B cell (primary cell): Measurements from ENCODE around the gene FLVCR1. TPM values are rescaled to one million over a fixed set of nuclear protein-coding genes. Genes with fewer than 3 reads are reported as not detected.

Source experiments
- ATAC-seq: fragments of 200-7000 bp; cut with Tn5 transposase; one replicate; pipeline ENCODE4 v1.10.0; 2021; ENCODE audit warnings: low read depth, mild to moderate bottlenecking, moderate number of reproducible peaks, moderate library complexity
- CTCF ChIA-PET: fragments of 350-600 bp; sonication (Branson Sonifier 250); formaldehyde crosslinking; loops from one replicate; lab custom pipeline; 2021; ENCODE audit warnings: antibody characterized with exemption, inconsistent platforms; lab: Charles Lee
- POLR2A ChIA-PET: fragments of 350-600 bp; sonication (Branson Sonifier 250); formaldehyde crosslinking; loops from one replicate; lab custom pipeline; 2021; ENCODE audit warnings: antibody characterized with exemption; lab: Charles Lee
- DNase-seq: peaks from one replicate; pipeline ENCODE4 v3.0.0; 2013
- H2AFZ ChIP-seq: 2 replicates; pipeline ENCODE4 v1.6.1; 2012; ENCODE audit warnings: mild to moderate bottlenecking, low read depth, low read length; ENCODE audit not compliant: insufficient read depth, poor library complexity, severe bottlenecking
- H3K27ac ChIP-seq, 2 donors: 1 replicate in 1 of 2; 2 replicates in 1 of 2; pipeline ENCODE4 v1.5.1; 2012 to 2013; ENCODE audit warnings: low read length in 2 of 2, mild to moderate bottlenecking in 2 of 2, moderate library complexity in 1 of 2
- H3K27me3 ChIP-seq, 4 experiments: fragments of 200-600 bp in 1 of 4; sonication (generic) in 1 of 4; replicated peaks in 1 of 4; 1 replicate in 2 of 4; 2 replicates in 2 of 4; pipeline versions ENCODE4 v1.6.1 to v1.7.0; 2013 to 2016; ENCODE audit warnings: low read length in 3 of 4, mild to moderate bottlenecking in 2 of 4, mixed read lengths in 1 of 4, moderate library complexity in 1 of 4; ENCODE audit not compliant: insufficient read depth in 4 of 4, control insufficient read depth in 3 of 4; ENCODE audit errors: control extremely low read depth in 1 of 4
- H3K36me3 ChIP-seq, 2 experiments: replicated peaks in 1 of 2; 1 replicate in 1 of 2; 2 replicates in 1 of 2; pipeline versions ENCODE4 v1.6.1 to v1.7.1; 2013; ENCODE audit warnings: low read length in 1 of 2; ENCODE audit not compliant: insufficient read depth in 2 of 2, control insufficient read depth in 1 of 2; ENCODE audit errors: control extremely low read depth in 1 of 2, extremely low read depth in 1 of 2
- H3K4me1 ChIP-seq, 2 donors: fragments of 200-600 bp in 1 of 2; sonication (generic) in 1 of 2; 1 replicate in 1 of 2; 2 replicates in 1 of 2; pipeline versions ENCODE4 v1.5.1 to v1.6.1; 2013 to 2017; ENCODE audit warnings: low read length in 2 of 2; ENCODE audit not compliant: control insufficient read depth in 2 of 2, insufficient read depth in 2 of 2
- H3K4me2 ChIP-seq: replicated peaks from 2 replicates; pipeline ENCODE3; 2012; ENCODE audit warnings: mild to moderate bottlenecking, low read depth, low read length; ENCODE audit not compliant: poor library complexity, severe bottlenecking
- H3K4me3 ChIP-seq, 5 experiments: fragments of 200-600 bp in 1 of 5; sonication (generic) in 1 of 5; 1 replicate in 3 of 5; 2 replicates in 2 of 5; pipeline versions ENCODE4 v1.5.1 to v1.7.0; 2011 to 2016; ENCODE audit warnings: low read length in 4 of 5, mild to moderate bottlenecking in 4 of 5, low read depth in 2 of 5, control low read depth in 1 of 5, moderate library complexity in 1 of 5; ENCODE audit not compliant: insufficient read depth in 1 of 5; ENCODE audit errors: control extremely low read depth in 1 of 5, extremely low read depth in 1 of 5
- H3K79me2 ChIP-seq: fragments of 200-600 bp; sonication (generic); one replicate; pipeline ENCODE4 v1.6.0; 2016; ENCODE audit warnings: low read length; ENCODE audit not compliant: control insufficient read depth, insufficient read depth
- H3K9ac ChIP-seq: fragments of 200-600 bp; sonication (generic); 2 replicates; pipeline ENCODE4 v1.6.1; 2017; ENCODE audit warnings: mild to moderate bottlenecking, low read length, moderate library complexity
- H3K9me3 ChIP-seq, 3 donors: one replicate each; pipeline versions ENCODE4 v1.6.1 to v1.7.1; 2013; ENCODE audit warnings: low read length in 2 of 3; ENCODE audit not compliant: control insufficient read depth in 2 of 3, insufficient read depth in 1 of 3; ENCODE audit errors: control extremely low read depth in 1 of 3
- H4K20me1 ChIP-seq: 2 replicates; pipeline ENCODE4 v1.6.0; 2012; ENCODE audit warnings: mild to moderate bottlenecking, low read length; ENCODE audit not compliant: insufficient read depth, control insufficient read depth, poor library complexity, severe bottlenecking
- H3K27ac Mint-ChIP-seq: one replicate; pipeline ENCODE4 v1.8.0; 2021; ENCODE audit warnings: mixed read lengths
- H3K27me3 Mint-ChIP-seq: one replicate; pipeline ENCODE4 v1.8.0; 2021; ENCODE audit warnings: mixed read lengths
- H3K4me1 Mint-ChIP-seq: one replicate; pipeline ENCODE4 v1.8.0; 2021; ENCODE audit warnings: mixed read lengths
- H3K4me3 Mint-ChIP-seq: one replicate; pipeline ENCODE4 v1.8.0; 2021; ENCODE audit warnings: mixed read lengths
- H3K9me3 Mint-ChIP-seq: one replicate; pipeline ENCODE4 v1.8.0; 2022; ENCODE audit warnings: mixed read lengths; ENCODE audit not compliant: insufficient read depth
- CTCF ChIP-seq: fragments of 200-600 bp; IDR thresholded peaks from one replicate; pipeline ENCODE4 v1.8.0; 2022; ENCODE audit warnings: antibody characterized with exemption, mild to moderate bottlenecking
- EZH2 ChIP-seq: IDR thresholded peaks from 2 replicates; pipeline ENCODE4 v1.6.1; 2012; ENCODE audit warnings: borderline replicate concordance, low read depth, mild to moderate bottlenecking, moderate library complexity, low read length; ENCODE audit not compliant: insufficient read depth, poor library complexity, severe bottlenecking
- WGBS: methylation state at CpG from one replicate; pipeline ENCODE4 v1.1.5; 2013; ENCODE audit warnings: missing lambda C conversion rate; ENCODE audit not compliant: insufficient coverage; 5-methylcytosine and 5-hydroxymethylcytosine counted together
- intact Hi-C: fragments of 100-400 bp; cut with micrococcal nuclease; formaldehyde crosslinking; loops from one replicate; pipeline ENCODE4 v1.10.0; 2022
- polyA plus RNA-seq: library from polyadenylated mRNA; depleted of rRNA; stranded (reverse); fragments of >200 nt; gene quantifications from 2 replicates; pipeline ENCODE4 v1.2.3, GENCODE V29; 2012
- total RNA-seq, 2 donors: library from RNA; stranded (reverse); fragments of 120-200 nt in 1 of 2; gene quantifications; 1 replicate in 1 of 2; 2 replicates in 1 of 2; pipeline versions ENCODE4 v1.2.3 to v1.2.4, GENCODE V29; 2013 to 2022

The FLVCR1 gene
- total and polyA plus RNA-seq, 2 donors (not counting 1 experiment from before 2014, with no cell fraction given) = 3.9 to 19.2 TPM

- WGBS = 100% methylated on average over 4 of the region's 7 CpGs
- no peaks in the 10 kb centered on the region for H3K79me2 ChIP-seq
- DNase-seq (no peak), ATAC-seq (no peak)
- Mint-ChIP-seq H3K9me3 (peaks cover 5% of the 10 kb centered on the region), H3K4me3 (no peak overlapping the region), H3K27me3 (no peaks in the 10 kb centered on the region), H3K27ac (no peak overlapping the region), H3K4me1 (no peaks in the 10 kb centered on the region)
- no peak overlapping the region for H3K27ac ChIP-seq
- CTCF ChIA-PET = no interaction called here
- no peak overlapping the region for H3K4me2 ChIP-seq
- H3K36me3 ChIP-seq = no peaks in the 10 kb centered on the region
- no peaks in the 10 kb centered on the region for H3K4me1 ChIP-seq
- POLR2A ChIA-PET = no interaction called here
- no peak overlapping the region for H3K9ac ChIP-seq
- H3K9me3 ChIP-seq = peaks cover 0 to 1% (median 0%) of the 10 kb centered on the region in 3 donors
- H3K27me3 ChIP-seq = no peaks in the 10 kb centered on the region
- intact Hi-C loops = no loop called here
- no peaks in the 10 kb centered on the region for H4K20me1 ChIP-seq
- TF ChIP-seq CTCF (no peak), EZH2 (no peak)
- H2AFZ ChIP-seq = no peak overlapping the region
- no peak overlapping the region for H3K4me3 ChIP-seq
Measured at GRCh38 chr1:212935387-212935981, 77.4 kb downstream of the FLVCR1 start.

GRCh38 chr1:212937034-212937433, 79.0 kb downstream of the FLVCR1 start:
- Histone ChIP-seq H3K4me1 (no peaks in the 10 kb centered on the region), H3K9ac (no peak overlapping the region), H3K4me3 (no peak overlapping the region), H3K4me2 (no peak overlapping the region), H2AFZ (no peak overlapping the region), H3K27ac (no peak overlapping the region), H3K79me2 (no peaks in the 10 kb centered on the region), H3K36me3 (no peaks in the 10 kb centered on the region), H4K20me1 (no peaks in the 10 kb centered on the region), H3K27me3 (no peaks in the 10 kb centered on the region), H3K9me3 (peaks cover 0 to 1% (median 0%) of the 10 kb centered on the region in 3 donors)
- no peaks in the 10 kb centered on the region for H3K4me1 Mint-ChIP-seq
- no peaks in the 10 kb centered on the region for H3K27me3 Mint-ChIP-seq
- DNase-seq (no peak), ATAC-seq (no peak)
- peaks cover 5% of the 10 kb centered on the region for H3K9me3 Mint-ChIP-seq
- intact Hi-C loops = no loop called here
- ChIA-PET POLR2A (no interaction called here), CTCF (no interaction called here)
- no peak overlapping the region for H3K4me3 Mint-ChIP-seq
- 92% methylated on average over 2 of the region's 3 CpGs for WGBS
- no peak overlapping the region for H3K27ac Mint-ChIP-seq
- TF ChIP-seq EZH2 = no peak
- no peak for TF ChIP-seq CTCF
